ENCODE results near the gene THBD. TPM values are rescaled to one million over a fixed set of nuclear protein-coding genes. Genes with fewer than 3 reads are reported as not detected.

The THBD gene
- total RNA-seq, 1 experiment from 2014 or later, result 0.26 TPM

- POLR2A ChIA-PET, result no interaction called here
- CTCF ChIA-PET, result no interaction called here
- ATAC-seq (no peak), DNase-seq (ENCODE audit: low read depth, low spot score) (no peak)
- Histone ChIP-seq H3K4me3 (ENCODE audit: low read depth in 2 of 2, low read length in 2 of 2) (no peak overlapping the region), H3K4me1 (ENCODE audit: control insufficient read depth, insufficient read depth, low read length) (no peaks in the 10 kb centered on the region), H3K27me3 (ENCODE audit: control insufficient read depth, insufficient read depth, low read length) (peaks cover 10% of the 10 kb centered on the region), H3K36me3 (ENCODE audit: control insufficient read depth, insufficient read depth, low read length) (no peaks in the 10 kb centered on the region), H3K9me3 (ENCODE audit: control insufficient read depth, insufficient read depth, low read depth, low read length) (no peaks in the 10 kb centered on the region), H3K27ac (ENCODE audit: low read length) (no peak overlapping the region)
- intact Hi-C loops (cut with micrococcal nuclease; ENCODE audit: unreplicated experiment) (no loop called here), in situ Hi-C loops (cut with HindIII; ENCODE audit: low pct_unique_long_range_greater_than_20kb, low sequenced_read_pairs) (no loop called here)
- TF ChIP-seq REST (IDR thresholded peaks at IDR 0.05; ENCODE audit: insufficient read depth in 1 of 2, low read depth in 2 of 2, low read length in 1 of 2) (no peak), POLR2AphosphoS5 (IDR thresholded peaks at IDR 0.05; ENCODE audit: low read depth, low read length) (no peak), SIN3A (IDR thresholded peaks at IDR 0.05; ENCODE audit: borderline replicate concordance, insufficient read depth, low read depth, low read length) (no peak)
- BruUV-seq (replicated peaks), result no TSS peak
Observed at GRCh38 chr20:23061262-23061661, 11.8 kb upstream of the THBD start.

GRCh38 chr20:23060629-23061028, 11.2 kb upstream of the THBD start:
- no TSS peak for BruUV-seq (replicated peaks)
- no peak for ATAC-seq
- DNase-seq (ENCODE audit: low read depth, low spot score), result no peak
- ChIA-PET POLR2A (no interaction called here), CTCF (no interaction called here)
- Histone ChIP-seq H3K27ac (ENCODE audit: low read length) (no peak overlapping the region), H3K4me3 (ENCODE audit: low read depth in 2 of 2, low read length in 2 of 2) (no peak overlapping the region), H3K4me1 (ENCODE audit: control insufficient read depth, insufficient read depth, low read length) (no peaks in the 10 kb centered on the region), H3K9me3 (ENCODE audit: control insufficient read depth, insufficient read depth, low read depth, low read length) (no peaks in the 10 kb centered on the region), H3K36me3 (ENCODE audit: control insufficient read depth, insufficient read depth, low read length) (no peaks in the 10 kb centered on the region), H3K27me3 (ENCODE audit: control insufficient read depth, insufficient read depth, low read length) (peaks cover 11% of the 10 kb centered on the region)
- intact Hi-C loops (cut with micrococcal nuclease; ENCODE audit: unreplicated experiment) (no loop called here), in situ Hi-C loops (cut with HindIII; ENCODE audit: low pct_unique_long_range_greater_than_20kb, low sequenced_read_pairs) (no loop called here)
- TF ChIP-seq CTCF (IDR thresholded peaks at IDR 0.05) (no peak), POLR2AphosphoS5 (IDR thresholded peaks at IDR 0.05; ENCODE audit: low read depth, low read length) (no peak), SIN3A (IDR thresholded peaks at IDR 0.05; ENCODE audit: borderline replicate concordance, insufficient read depth, low read depth, low read length) (no peak), REST (IDR thresholded peaks at IDR 0.05; ENCODE audit: insufficient read depth in 1 of 2, low read depth in 2 of 2, low read length in 1 of 2) (no peak), TCF7L2 (IDR thresholded peaks at IDR 0.05; ENCODE audit: low read depth, low read length) (no peak)
